HG03565 (cell line): ENCODE results near the gene ZNFX1.
"Not testable (repeated sequence)": the region's sequence is repeated elsewhere in the genome, so short reads cannot be mapped to it uniquely, and the experiment has no call there.

Experiments used
- ATAC-seq: cut with Tn5 transposase; IDR thresholded peaks from one replicate; pipeline ENCODE4 v1.9.1; 2021; ENCODE audit warnings: mild to moderate bottlenecking, moderate library complexity; ENCODE audit not compliant: unreplicated experiment

ZNFX1 gene

GRCh38 chr20:49216991-49217578 is 60.8 kb downstream of the ZNFX1 start:
- no peak for ATAC-seq

GRCh38 chr20:49215232-49215631 is 62.6 kb downstream of the ZNFX1 start:
- no peak for ATAC-seq

GRCh38 chr20:49214571-49214970 is 63.3 kb downstream of the ZNFX1 start:
- no peak for ATAC-seq

GRCh38 chr20:49210757-49211110 is 67.1 kb downstream of the ZNFX1 start:
- no peak for ATAC-seq

- no peak for ATAC-seq
Measured at GRCh38 chr20:49210101-49210756, 67.6 kb downstream of the ZNFX1 start.

GRCh38 chr20:49207076-49207475 is 70.8 kb downstream of the ZNFX1 start:
- ATAC-seq = no peak

GRCh38 chr20:49203746-49204145 is 74.1 kb downstream of the ZNFX1 start:
- ATAC-seq = no peak

- no peak for ATAC-seq
Measured at GRCh38 chr20:49203011-49203410, 74.8 kb downstream of the ZNFX1 start.

GRCh38 chr20:49199729-49200293 is 78.0 kb downstream of the ZNFX1 start:
- no peak for ATAC-seq

GRCh38 chr20:49192944-49193518 is 84.8 kb downstream of the ZNFX1 start:
- not testable (repeated sequence) for ATAC-seq
